Measurements from ENCODE around the gene DIPK1C. TPM values are rescaled to one million over a fixed set of nuclear protein-coding genes. Genes with fewer than 3 reads are reported as not detected.
A peak's percentile ranks its signal among the peaks of the same experiment; 100 is the strongest.

DIPK1C gene
- polyA plus RNA-seq, 3 donors = 0.08 to 0.32 (median 0.14) TPM

- no peak for DNase-seq (ENCODE audit: extremely low read depth in 1 of 11, low read depth in 9 of 11, low spot score in 4 of 11)
Measured at GRCh38 chr18:74430806-74431571, 26.1 kb downstream of the DIPK1C start.

DNA sequence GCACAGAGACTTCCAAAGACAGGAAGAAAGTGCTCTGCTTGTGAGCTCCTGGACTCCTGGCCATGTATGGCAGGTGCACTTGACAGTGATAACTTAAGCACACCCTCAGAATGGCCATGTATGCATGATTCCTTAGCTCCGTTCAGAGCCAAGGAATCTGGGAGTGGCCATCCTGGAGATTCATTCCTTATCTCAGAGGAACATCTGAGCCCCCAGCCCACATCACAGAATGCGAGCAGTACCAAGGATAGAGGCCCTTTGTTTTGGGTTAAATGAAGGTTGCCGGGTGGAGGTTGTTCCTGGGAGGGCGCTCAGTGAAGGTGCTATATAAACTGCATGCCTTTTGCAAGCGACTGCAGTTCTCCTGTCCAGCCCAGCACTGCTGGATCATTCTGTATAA lies 26.9 kb downstream of the DIPK1C start:
- DNase-seq (ENCODE audit: extremely low read depth in 1 of 11, low read depth in 9 of 11, low spot score in 4 of 11) = no peak

DNA sequence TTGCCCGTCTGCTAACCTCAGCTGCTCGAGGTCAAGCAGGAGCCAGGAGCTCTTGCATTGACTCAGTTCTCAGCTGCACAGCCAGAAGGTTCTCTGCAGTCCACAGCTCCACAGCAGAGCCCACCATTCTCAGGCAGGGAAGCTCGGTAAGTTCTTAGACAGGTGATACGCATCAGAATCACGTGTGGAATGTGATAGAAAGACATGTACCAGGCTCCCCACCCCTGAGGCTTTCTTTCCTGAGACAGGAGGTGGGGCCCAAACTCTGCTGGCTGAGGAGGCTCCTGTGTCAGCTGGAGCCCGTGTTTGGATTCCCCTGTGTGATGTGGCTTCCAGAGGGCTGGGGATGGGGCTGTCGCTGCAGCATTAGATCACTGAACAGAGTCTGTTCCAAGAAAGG lies 28.0 kb downstream of the DIPK1C start:
- no peak for DNase-seq (ENCODE audit: extremely low read depth in 1 of 11, low read depth in 9 of 11, low spot score in 4 of 11)

- no peak for DNase-seq (ENCODE audit: extremely low read depth in 1 of 11, low read depth in 9 of 11, low spot score in 4 of 11)
Measured at GRCh38 chr18:74427442-74428112, 29.5 kb downstream of the DIPK1C start.

- DNase-seq (ENCODE audit: extremely low read depth in 1 of 11, low read depth in 9 of 11, low spot score in 4 of 11) = no peak
Measured at GRCh38 chr18:74425876-74426275, 31.2 kb downstream of the DIPK1C start.

- DNase-seq (ENCODE audit: extremely low read depth in 1 of 11, low read depth in 9 of 11, low spot score in 4 of 11) = no peak
Measured at GRCh38 chr18:74425161-74425560, 31.9 kb downstream of the DIPK1C start.

GRCh38 chr18:74422541-74422940 lies 34.6 kb downstream of the DIPK1C start:
- no peak for DNase-seq (ENCODE audit: extremely low read depth in 1 of 11, low read depth in 9 of 11, low spot score in 4 of 11)

GRCh38 chr18:74420926-74421325 lies 36.2 kb downstream of the DIPK1C start:
- no peak for DNase-seq (ENCODE audit: extremely low read depth in 1 of 11, low read depth in 9 of 11, low spot score in 4 of 11)

DNA sequence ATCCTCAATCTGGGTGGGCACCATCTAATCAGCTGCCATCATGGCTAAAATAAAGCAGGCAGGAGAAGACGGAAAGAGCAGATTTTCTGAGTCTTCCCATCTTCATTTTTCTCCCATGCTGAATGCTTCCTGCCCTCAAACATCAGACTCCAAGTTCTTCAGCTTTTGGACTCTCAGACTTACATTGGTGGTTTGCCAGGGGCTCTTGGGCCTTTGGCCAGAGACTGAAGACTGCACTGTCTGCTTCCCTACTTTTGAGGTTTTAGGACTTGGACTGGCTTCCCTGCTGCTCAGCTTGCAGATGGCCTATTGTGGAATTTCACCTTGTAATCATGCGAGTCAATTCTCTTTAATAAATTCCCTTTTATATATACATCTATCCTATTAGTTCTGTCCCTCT lies 36.6 kb downstream of the DIPK1C start:
- no peak for DNase-seq (ENCODE audit: extremely low read depth in 1 of 11, low read depth in 9 of 11, low spot score in 4 of 11)

- no peak for DNase-seq (ENCODE audit: extremely low read depth in 1 of 11, low read depth in 9 of 11, low spot score in 4 of 11)
Measured at GRCh38 chr18:74419761-74420160, 37.3 kb downstream of the DIPK1C start.

DNA sequence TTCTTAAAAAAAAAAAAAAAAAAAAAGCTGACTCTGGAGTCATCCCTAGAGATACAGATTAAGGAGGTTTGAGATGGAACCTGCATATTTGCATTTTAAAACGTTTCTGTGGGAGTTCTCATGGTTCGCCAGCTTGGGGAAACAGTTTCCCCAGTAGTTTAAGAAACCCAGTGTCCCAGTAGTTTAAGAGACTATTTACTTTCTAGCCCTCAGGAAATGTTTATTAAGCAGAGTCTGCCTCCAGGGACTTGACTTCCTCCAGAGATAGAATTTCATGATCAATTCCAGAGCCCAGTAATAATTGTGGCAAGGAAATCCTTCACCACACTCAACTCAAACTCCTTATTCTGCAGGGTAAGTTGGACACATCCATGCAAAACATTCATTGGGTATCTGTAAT lies 39.1 kb downstream of the DIPK1C start:
- no peak for DNase-seq (ENCODE audit: extremely low read depth in 1 of 11, low read depth in 9 of 11, low spot score in 4 of 11)

DNA sequence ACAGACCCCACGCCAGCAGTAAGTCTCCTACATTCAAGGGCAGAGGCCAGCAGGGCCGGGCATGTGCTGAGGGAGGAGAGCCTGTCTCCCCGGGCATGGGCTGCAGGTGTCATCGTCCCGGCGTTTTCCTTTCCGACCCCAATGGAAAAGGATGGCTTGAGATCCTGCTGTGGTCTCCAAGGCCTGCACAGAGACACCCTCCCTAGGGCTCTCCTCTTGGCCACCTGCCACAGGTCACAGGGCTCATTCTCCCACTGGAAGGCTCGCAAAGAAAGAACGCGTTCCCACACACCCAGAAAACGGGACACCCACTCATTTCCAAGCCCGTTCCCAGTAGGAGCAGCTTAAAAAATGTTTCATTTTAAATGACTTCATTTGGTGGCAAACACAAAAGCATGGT lies 41.0 kb downstream of the DIPK1C start:
- DNase-seq (ENCODE audit: extremely low read depth in 1 of 11, low read depth in 9 of 11, low spot score in 4 of 11) = no peak

DNA sequence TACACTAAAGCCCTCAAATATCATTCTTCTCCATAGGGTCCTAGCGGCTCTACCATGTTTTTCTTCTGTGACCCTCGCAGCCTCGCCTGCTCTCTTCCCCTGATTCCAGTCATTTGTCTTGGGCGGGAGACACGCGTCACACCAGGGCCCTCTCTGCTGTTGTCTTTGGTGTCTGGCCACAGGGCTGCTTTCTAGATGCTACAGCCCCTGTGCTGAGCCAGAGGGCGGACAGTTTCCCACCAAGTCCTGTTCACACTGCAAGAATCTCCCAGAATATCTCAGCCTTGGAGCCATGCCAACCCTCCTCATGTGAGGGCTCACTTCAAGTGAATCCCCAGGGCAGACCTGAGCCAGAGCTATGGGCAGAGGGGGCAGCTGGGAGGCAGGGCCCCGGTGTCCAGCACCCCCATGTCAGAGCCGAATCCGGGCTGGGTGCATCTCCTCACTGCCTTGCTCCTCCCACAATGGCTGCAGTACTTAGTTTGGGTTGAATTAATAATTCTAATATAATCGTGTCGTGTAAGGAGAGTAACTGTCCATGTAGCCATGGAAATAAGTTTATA lies 42.1 kb downstream of the DIPK1C start:
- DNase-seq (ENCODE audit: extremely low read depth in 1 of 11, low read depth in 9 of 11, low spot score in 4 of 11) = no peak

- no peak for DNase-seq (ENCODE audit: extremely low read depth in 1 of 11, low read depth in 9 of 11, low spot score in 4 of 11)
Measured at GRCh38 chr18:74413836-74414235, 43.3 kb downstream of the DIPK1C start.

DNA sequence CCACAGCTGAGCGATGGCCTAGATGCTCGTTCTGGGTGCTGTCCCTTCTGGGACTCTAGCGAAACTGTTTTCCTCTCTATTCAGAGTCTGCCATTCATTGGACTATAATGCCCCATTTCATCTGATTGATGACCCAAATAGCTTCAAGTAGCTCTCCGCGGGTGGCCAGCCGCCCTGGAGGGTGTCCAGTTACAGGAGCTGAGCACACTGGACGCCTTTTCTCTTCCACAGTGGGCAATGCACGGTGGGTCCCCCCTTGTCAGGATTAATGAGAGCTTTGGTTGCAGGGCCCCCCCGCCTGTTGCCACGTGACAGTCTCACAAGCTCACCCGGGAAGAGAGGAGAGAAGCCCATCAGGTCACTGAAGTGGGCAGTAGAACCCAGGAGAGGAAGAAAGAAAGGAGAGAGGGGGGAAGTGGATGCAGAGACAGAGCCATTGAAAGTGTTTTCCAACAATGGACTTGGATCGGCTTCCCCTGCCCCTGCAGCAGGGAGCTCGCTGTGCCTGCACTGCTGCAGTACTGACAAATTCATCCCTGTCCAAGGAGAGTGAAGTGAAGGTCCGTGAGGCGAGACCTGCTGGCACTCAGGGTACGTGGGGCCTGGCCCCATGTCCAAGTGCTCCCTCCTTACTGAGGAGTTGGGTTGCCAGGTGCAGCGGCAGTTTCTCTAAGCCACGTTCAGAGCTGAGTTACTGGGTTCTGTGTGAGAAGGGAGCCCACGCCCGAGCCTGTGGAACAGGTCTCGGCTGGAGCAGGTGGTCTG lies 44.8 kb downstream of the DIPK1C start:
- peak in 6 of 11 donors; percentile 34 to 64 (median 54) for DNase-seq (ENCODE audit: extremely low read depth in 1 of 11, low read depth in 9 of 11, low spot score in 4 of 11)

DNA sequence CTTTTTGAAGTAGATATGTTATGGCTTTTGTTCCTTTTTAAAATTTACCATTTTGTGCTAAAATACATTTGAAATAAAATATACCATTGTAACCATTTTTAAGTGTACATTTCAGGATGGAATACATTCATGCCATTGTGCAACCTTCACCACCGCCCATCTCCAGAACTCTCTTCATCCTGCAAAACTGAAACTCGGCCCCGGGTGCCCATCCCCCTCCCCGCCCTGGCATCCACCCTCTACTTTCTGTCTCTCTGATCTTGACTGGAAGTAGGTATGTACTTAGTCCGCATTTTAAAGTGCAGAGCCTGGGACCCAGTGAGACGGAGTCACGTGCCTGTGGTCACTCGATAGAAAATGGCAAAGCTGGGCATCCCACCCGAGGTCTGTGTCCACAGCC lies 45.6 kb downstream of the DIPK1C start:
- DNase-seq (ENCODE audit: extremely low read depth in 1 of 11, low read depth in 9 of 11, low spot score in 4 of 11) = no peak

DNA sequence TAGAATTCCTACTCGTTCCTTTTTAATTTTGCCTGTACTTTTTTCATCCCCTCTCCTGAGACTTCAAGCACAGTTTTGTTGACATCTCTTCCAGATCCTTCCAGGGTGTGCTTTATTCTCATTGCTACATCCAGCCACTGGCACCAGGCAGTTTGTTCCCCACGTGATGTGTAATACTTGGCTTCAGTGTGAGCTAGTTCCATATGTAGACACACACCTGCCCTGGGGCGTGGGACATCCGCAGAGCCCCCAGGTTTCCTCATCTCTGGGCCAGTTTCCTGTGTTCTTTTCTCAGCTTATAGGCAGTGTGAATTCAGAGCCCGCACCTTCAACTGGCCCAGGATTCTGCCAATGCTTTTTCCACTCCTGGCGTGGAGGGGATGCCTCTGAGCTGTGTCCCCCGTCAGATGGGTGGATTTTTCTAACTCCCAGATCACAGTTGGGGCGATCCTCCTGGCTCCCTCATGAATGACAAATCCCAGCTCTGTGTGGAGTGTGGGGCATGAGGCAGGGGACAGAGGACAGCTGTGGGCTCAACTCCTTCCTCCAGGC lies 46.6 kb downstream of the DIPK1C start:
- no peak for DNase-seq (ENCODE audit: extremely low read depth in 1 of 11, low read depth in 9 of 11, low spot score in 4 of 11)

DNA sequence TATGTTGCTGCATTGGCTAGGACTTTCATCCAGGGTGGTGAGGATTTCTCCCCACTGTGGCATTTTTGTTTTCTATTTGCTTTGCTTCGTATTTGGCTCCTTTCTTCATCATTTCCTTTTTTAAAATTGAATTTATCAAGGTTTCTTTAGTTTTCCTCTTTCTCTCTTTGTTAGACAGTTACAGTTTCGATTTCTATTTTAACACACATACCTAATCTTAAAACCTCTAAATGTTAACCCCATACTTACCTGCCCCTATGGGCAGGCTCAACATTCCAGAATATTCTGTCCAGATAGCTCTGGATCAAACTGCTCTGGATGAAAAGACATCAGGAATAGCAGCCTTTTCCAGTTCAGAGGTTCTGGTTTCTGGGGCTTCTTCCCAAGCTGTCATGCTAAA lies 49.2 kb downstream of the DIPK1C start:
- DNase-seq (ENCODE audit: extremely low read depth in 1 of 11, low read depth in 9 of 11, low spot score in 4 of 11) = no peak

DNA sequence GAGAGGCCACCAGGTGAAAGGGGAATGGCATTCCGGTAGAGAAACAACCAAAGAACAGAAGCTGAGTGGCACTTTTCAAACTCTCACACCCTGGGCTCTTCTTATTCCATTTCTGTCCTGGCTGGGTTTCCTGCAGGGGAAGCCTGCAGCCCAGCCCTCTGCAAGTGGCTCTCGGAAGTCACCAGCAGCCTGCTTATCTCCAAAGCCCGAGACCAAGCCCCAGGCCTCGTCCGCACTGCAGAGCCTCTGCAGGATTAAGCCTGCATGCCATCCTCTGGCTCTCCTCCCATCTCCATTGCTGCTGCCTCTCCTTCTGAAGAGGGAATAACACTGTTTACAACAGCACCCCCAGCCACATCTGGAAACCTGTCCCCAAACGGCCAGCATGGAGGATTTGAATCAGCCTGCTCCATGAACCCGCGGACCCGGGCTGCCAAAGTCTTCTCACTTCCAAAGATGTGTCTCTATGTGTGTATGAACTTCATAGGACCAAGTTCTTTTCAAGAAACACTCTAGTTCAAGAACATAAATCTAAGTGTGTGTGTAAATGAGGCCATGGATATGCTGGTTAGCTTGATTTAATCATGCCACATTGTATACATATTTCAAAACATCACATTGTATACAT lies 54.2 kb downstream of the DIPK1C start:
- no peak for DNase-seq (ENCODE audit: extremely low read depth in 1 of 11, low read depth in 9 of 11, low spot score in 4 of 11)
